ENCODE results near the gene CYTH1.
A peak's percentile ranks its signal among the peaks of the same experiment; 100 is the strongest.

CYTH1 gene

DNA sequence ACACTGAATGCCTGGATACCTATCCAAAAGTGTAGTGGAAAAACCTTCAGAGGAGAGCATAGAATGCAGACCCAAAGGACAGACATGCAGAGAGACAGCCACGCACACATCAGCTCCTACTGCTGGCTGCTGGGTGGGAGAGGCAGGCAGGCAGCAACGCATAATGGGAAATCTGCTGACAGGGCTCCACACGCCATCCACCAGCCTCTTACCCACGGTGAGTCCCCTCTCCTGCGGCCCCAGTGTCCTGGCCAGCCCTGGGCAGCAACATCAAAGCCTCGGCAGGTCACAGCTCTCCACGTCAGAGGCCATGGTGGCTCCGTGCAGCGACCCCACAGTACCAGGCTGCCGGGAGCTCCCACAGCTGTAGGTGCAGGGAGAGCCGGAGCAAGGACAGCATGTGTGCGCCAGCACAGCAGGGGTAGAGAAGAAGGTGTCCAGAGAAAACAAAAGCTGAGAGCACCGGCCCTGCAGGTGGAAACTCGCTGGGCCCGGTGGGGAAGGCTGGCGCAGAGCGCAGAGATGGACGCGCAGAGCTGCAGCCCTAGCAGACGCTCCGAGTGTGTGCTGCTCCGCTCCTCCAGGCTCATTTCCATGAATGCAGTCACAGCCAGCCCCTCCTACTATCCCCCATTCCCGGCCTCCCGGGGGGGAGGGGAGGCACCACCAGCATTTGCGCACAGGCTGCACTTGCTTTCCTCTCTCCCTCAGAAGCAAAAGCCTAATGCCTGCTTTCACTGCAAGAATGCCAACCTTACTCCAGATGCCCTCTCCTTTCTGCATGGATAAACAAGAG lies 58.9 kb downstream of the CYTH1 start (continued):
- TF ChIP-seq, protein P1, sequence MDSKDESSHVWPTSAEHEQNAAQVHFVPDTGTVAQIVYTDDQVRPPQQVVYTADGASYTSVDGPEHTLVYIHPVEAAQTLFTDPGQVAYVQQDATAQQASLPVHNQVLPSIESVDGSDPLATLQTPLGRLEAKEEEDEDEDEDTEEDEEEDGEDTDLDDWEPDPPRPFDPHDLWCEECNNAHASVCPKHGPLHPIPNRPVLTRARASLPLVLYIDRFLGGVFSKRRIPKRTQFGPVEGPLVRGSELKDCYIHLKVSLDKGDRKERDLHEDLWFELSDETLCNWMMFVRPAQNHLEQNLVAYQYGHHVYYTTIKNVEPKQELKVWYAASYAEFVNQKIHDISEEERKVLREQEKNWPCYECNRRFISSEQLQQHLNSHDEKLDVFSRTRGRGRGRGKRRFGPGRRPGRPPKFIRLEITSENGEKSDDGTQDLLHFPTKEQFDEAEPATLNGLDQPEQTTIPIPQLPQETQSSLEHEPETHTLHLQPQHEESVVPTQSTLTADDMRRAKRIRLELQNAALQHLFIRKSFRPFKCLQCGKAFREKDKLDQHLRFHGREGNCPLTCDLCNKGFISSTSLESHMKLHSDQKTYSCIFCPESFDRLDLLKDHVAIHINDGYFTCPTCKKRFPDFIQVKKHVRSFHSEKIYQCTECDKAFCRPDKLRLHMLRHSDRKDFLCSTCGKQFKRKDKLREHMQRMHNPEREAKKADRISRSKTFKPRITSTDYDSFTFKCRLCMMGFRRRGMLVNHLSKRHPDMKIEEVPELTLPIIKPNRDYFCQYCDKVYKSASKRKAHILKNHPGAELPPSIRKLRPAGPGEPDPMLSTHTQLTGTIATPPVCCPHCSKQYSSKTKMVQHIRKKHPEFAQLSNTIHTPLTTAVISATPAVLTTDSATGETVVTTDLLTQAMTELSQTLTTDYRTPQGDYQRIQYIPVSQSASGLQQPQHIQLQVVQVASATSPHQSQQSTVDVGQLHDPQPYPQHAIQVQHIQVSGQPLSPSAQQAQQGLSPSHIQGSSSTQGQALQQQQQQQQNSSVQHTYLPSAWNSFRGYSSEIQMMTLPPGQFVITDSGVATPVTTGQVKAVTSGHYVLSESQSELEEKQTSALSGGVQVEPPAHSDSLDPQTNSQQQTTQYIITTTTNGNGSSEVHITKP (tag by site-specific recombination; IDR thresholded peaks at IDR 0.05): peak; percentile 98
- TF ChIP-seq ZNF837 (tag by site-specific recombination; IDR thresholded peaks at IDR 0.05): no peak
- TF ChIP-seq, protein P2, sequence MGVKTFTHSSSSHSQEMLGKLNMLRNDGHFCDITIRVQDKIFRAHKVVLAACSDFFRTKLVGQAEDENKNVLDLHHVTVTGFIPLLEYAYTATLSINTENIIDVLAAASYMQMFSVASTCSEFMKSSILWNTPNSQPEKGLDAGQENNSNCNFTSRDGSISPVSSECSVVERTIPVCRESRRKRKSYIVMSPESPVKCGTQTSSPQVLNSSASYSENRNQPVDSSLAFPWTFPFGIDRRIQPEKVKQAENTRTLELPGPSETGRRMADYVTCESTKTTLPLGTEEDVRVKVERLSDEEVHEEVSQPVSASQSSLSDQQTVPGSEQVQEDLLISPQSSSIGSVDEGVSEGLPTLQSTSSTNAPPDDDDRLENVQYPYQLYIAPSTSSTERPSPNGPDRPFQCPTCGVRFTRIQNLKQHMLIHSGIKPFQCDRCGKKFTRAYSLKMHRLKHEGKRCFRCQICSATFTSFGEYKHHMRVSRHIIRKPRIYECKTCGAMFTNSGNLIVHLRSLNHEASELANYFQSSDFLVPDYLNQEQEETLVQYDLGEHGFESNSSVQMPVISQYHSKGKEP (tag by site-specific recombination; IDR thresholded peaks at IDR 0.05): peak; percentile 72; the same call in 1 of the 2 replicates
- TF ChIP-seq ZNF560 (tag by site-specific recombination; IDR thresholded peaks at IDR 0.05; ENCODE audit: borderline replicate concordance): no peak
- TF ChIP-seq ZNF202 (tag by site-specific recombination; IDR thresholded peaks at IDR 0.05; ENCODE audit: borderline replicate concordance): no peak
- peak; percentile 94 for TF ChIP-seq ZSCAN30 (tag by site-specific recombination; IDR thresholded peaks at IDR 0.05)
- TF ChIP-seq ZNF311 (tag by site-specific recombination; IDR thresholded peaks at IDR 0.05; ENCODE audit: borderline replicate concordance): no peak
- TF ChIP-seq, protein P3, sequence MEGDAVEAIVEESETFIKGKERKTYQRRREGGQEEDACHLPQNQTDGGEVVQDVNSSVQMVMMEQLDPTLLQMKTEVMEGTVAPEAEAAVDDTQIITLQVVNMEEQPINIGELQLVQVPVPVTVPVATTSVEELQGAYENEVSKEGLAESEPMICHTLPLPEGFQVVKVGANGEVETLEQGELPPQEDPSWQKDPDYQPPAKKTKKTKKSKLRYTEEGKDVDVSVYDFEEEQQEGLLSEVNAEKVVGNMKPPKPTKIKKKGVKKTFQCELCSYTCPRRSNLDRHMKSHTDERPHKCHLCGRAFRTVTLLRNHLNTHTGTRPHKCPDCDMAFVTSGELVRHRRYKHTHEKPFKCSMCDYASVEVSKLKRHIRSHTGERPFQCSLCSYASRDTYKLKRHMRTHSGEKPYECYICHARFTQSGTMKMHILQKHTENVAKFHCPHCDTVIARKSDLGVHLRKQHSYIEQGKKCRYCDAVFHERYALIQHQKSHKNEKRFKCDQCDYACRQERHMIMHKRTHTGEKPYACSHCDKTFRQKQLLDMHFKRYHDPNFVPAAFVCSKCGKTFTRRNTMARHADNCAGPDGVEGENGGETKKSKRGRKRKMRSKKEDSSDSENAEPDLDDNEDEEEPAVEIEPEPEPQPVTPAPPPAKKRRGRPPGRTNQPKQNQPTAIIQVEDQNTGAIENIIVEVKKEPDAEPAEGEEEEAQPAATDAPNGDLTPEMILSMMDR (tag by site-specific recombination; IDR thresholded peaks at IDR 0.05): peak; percentile 47; the same call in 1 of the 2 replicates
- TF ChIP-seq ZNF555 (tag by site-specific recombination; conservative IDR thresholded peaks at IDR 0.05): no peak
- peak; percentile 96 for TF ChIP-seq PRDM1 (tag by site-specific recombination; IDR thresholded peaks at IDR 0.05)
- no peak; the same call in 1 of the 2 replicates for TF ChIP-seq KLF8 (tag by site-specific recombination; IDR thresholded peaks at IDR 0.05)
- TF ChIP-seq, protein P4, sequence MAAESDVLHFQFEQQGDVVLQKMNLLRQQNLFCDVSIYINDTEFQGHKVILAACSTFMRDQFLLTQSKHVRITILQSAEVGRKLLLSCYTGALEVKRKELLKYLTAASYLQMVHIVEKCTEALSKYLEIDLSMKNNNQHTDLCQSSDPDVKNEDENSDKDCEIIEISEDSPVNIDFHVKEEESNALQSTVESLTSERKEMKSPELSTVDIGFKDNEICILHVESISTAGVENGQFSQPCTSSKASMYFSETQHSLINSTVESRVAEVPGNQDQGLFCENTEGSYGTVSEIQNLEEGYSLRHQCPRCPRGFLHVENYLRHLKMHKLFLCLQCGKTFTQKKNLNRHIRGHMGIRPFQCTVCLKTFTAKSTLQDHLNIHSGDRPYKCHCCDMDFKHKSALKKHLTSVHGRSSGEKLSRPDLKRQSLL (tag by site-specific recombination; IDR thresholded peaks at IDR 0.05): no peak
- TF ChIP-seq, protein P5, sequence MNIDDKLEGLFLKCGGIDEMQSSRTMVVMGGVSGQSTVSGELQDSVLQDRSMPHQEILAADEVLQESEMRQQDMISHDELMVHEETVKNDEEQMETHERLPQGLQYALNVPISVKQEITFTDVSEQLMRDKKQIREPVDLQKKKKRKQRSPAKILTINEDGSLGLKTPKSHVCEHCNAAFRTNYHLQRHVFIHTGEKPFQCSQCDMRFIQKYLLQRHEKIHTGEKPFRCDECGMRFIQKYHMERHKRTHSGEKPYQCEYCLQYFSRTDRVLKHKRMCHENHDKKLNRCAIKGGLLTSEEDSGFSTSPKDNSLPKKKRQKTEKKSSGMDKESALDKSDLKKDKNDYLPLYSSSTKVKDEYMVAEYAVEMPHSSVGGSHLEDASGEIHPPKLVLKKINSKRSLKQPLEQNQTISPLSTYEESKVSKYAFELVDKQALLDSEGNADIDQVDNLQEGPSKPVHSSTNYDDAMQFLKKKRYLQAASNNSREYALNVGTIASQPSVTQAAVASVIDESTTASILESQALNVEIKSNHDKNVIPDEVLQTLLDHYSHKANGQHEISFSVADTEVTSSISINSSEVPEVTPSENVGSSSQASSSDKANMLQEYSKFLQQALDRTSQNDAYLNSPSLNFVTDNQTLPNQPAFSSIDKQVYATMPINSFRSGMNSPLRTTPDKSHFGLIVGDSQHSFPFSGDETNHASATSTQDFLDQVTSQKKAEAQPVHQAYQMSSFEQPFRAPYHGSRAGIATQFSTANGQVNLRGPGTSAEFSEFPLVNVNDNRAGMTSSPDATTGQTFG (tag by site-specific recombination; IDR thresholded peaks at IDR 0.05; ENCODE audit: borderline replicate concordance): no peak
- no peak for TF ChIP-seq ZNF416 (tag by site-specific recombination; IDR thresholded peaks at IDR 0.05)
- TF ChIP-seq ZNF561 (tag by site-specific recombination; IDR thresholded peaks at IDR 0.05; ENCODE audit: borderline replicate concordance): no peak
- no peak for TF ChIP-seq ZNF654 (tag by site-specific recombination; IDR thresholded peaks at IDR 0.05; ENCODE audit: low read depth)
- TF ChIP-seq, protein P6, sequence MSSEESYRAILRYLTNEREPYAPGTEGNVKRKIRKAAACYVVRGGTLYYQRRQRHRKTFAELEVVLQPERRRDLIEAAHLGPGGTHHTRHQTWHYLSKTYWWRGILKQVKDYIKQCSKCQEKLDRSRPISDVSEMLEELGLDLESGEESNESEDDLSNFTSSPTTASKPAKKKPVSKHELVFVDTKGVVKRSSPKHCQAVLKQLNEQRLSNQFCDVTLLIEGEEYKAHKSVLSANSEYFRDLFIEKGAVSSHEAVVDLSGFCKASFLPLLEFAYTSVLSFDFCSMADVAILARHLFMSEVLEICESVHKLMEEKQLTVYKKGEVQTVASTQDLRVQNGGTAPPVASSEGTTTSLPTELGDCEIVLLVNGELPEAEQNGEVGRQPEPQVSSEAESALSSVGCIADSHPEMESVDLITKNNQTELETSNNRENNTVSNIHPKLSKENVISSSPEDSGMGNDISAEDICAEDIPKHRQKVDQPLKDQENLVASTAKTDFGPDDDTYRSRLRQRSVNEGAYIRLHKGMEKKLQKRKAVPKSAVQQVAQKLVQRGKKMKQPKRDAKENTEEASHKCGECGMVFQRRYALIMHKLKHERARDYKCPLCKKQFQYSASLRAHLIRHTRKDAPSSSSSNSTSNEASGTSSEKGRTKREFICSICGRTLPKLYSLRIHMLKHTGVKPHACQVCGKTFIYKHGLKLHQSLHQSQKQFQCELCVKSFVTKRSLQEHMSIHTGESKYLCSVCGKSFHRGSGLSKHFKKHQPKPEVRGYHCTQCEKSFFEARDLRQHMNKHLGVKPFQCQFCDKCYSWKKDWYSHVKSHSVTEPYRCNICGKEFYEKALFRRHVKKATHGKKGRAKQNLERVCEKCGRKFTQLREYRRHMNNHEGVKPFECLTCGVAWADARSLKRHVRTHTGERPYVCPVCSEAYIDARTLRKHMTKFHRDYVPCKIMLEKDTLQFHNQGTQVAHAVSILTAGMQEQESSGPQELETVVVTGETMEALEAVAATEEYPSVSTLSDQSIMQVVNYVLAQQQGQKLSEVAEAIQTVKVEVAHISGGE (tag by site-specific recombination; conservative IDR thresholded peaks at IDR 0.05; ENCODE audit: low read depth): no peak
- no peak for TF ChIP-seq ZNF571 (tag by site-specific recombination; IDR thresholded peaks at IDR 0.05)
- TF ChIP-seq, protein P7, sequence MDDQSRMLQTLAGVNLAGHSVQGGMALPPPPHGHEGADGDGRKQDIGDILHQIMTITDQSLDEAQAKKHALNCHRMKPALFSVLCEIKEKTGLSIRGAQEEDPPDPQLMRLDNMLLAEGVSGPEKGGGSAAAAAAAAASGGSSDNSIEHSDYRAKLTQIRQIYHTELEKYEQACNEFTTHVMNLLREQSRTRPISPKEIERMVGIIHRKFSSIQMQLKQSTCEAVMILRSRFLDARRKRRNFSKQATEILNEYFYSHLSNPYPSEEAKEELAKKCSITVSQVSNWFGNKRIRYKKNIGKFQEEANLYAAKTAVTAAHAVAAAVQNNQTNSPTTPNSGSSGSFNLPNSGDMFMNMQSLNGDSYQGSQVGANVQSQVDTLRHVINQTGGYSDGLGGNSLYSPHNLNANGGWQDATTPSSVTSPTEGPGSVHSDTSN (CRISPR knock-in tag; IDR thresholded peaks at IDR 0.05): no peak
- TF ChIP-seq, protein P8, sequence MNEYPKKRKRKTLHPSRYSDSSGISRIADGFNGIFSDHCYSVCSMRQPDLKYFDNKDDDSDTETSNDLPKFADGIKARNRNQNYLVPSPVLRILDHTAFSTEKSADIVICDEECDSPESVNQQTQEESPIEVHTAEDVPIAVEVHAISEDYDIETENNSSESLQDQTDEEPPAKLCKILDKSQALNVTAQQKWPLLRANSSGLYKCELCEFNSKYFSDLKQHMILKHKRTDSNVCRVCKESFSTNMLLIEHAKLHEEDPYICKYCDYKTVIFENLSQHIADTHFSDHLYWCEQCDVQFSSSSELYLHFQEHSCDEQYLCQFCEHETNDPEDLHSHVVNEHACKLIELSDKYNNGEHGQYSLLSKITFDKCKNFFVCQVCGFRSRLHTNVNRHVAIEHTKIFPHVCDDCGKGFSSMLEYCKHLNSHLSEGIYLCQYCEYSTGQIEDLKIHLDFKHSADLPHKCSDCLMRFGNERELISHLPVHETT (tag by site-specific recombination; IDR thresholded peaks at IDR 0.05): no peak
- no peak for TF ChIP-seq KLF7 (tag by site-specific recombination; IDR thresholded peaks at IDR 0.05; ENCODE audit: borderline replicate concordance)

All from HEK293 (cell line).